ENCODE data around the gene MAPRE3. TPM values are rescaled to one million over a fixed set of nuclear protein-coding genes. Genes with fewer than 3 reads are reported as not detected.

The MAPRE3 gene
- total and polyA plus RNA-seq, 9 of the 15 experiments (the other 6 are each of a cell fraction or from before 2014, with no cell fraction given), result 0.70 to 43.2 (median 12.6) TPM

- Histone ChIP-seq H3K4me1 (replicated peaks in 1 of 2; ENCODE audit: control insufficient read depth in 2 of 2, insufficient read depth in 2 of 2, low read length in 2 of 2) (no peaks in the 10 kb centered on the region), H3K27me3 (ENCODE audit: control insufficient read depth in 2 of 2, insufficient read depth in 2 of 2, low read length in 2 of 2) (no peaks in the 10 kb centered on the region), H3K9me3 (replicated peaks; ENCODE audit: control insufficient read depth, insufficient read depth, low read depth, low read length) (no peaks in the 10 kb centered on the region), H4K20me1 (replicated peaks; ENCODE audit: control insufficient read depth, insufficient read depth, low read length) (no peaks in the 10 kb centered on the region), H3K27ac (ENCODE audit: extremely low read depth, low read depth, low read length) (no peak overlapping the region), H3K4me2 (ENCODE audit: insufficient read depth, low read length) (no peak overlapping the region), H2AFZ (ENCODE audit: low read depth, low read length) (no peak overlapping the region), H3K4me3 (no peak overlapping the region), H3K9ac (ENCODE audit: insufficient read depth in 1 of 2, low read depth in 2 of 2, low read length in 2 of 2) (peak overlapping the region in 1 of 2 experiments; percentile 35; a peak in 1 of 4 replicates), H3K79me2 (ENCODE audit: control insufficient read depth, insufficient read depth, low read length) (no peaks in the 10 kb centered on the region), H3K36me3 (ENCODE audit: control insufficient read depth, insufficient read depth, low read length) (peaks cover 55% of the 10 kb centered on the region; the same call in 2 of the 3 replicates), H3K9me1 (ENCODE audit: control insufficient read depth, insufficient read depth, low read length) (peaks cover 3% of the 10 kb centered on the region)
- FAIRE-seq, result no peak
- peak in 1 of 4 experiments; percentile 24 for DNase-seq (ENCODE audit: extremely low read depth in 1 of 4, low spot score in 3 of 4)
- WGBS (ENCODE audit: insufficient coverage, low coverage, missing lambda C conversion rate), result 74% methylated on average over 7 of the region's 7 CpGs
- intact Hi-C loops (cut with micrococcal nuclease) (no loop called here), in situ Hi-C loops (cut with MboI) (no loop called here)
- BruUV-seq (replicated peaks), result no TSS peak
- ChIA-PET CTCF (ENCODE audit: low intra/inter-chr PET ratio) (no interaction called here), POLR2A (interaction anchor here (0.6 to 7.9 kb wide), 10 partner anchors 9 to 295 kb away, joined by 3 to 54 read pairs (median 4); partner anchors contain the start of gene TMEM214)
- peak; percentile 44 for ATAC-seq
- TF ChIP-seq RNF219 (CRISPR knock-in tag; IDR thresholded peaks at IDR 0.05) (no peak), TRIM28 (IDR thresholded peaks at IDR 0.05) (no peak), SOX6 (IDR thresholded peaks at IDR 0.05) (no peak), ZNF263 (CRISPR knock-in tag; IDR thresholded peaks at IDR 0.05; ENCODE audit: borderline replicate concordance) (no peak), ZNF644 (tag; IDR thresholded peaks at IDR 0.05; ENCODE audit: low read depth) (no peak), NCOA1 (IDR thresholded peaks at IDR 0.05; ENCODE audit: low read depth) (no peak), POLR2AphosphoS2 (IDR thresholded peaks at IDR 0.05; ENCODE audit: low read length) (peak; percentile 70; the same call in 1 of the 2 replicates), PHB (CRISPR knock-in tag; IDR thresholded peaks at IDR 0.05) (no peak), CAMTA2 (CRISPR knock-in tag; conservative IDR thresholded peaks at IDR 0.05) (no peak), ZNF41 (CRISPR knock-in tag; conservative IDR thresholded peaks at IDR 0.05) (no peak), NEUROD1 (IDR thresholded peaks at IDR 0.05; ENCODE audit: borderline replicate concordance, low read depth, low read length, partially characterized antibody) (no peak), HMG20A (CRISPR knock-in tag; conservative IDR thresholded peaks at IDR 0.05) (no peak), NFRKB (IDR thresholded peaks at IDR 0.05; ENCODE audit: low read depth) (no peak), TAF1 (IDR thresholded peaks at IDR 0.05; ENCODE audit: control insufficient read depth, extremely low read depth, insufficient read depth, low read length, severe bottlenecking) (no peak), BCL6 (CRISPR knock-in tag; IDR thresholded peaks at IDR 0.05) (no peak), ZNF354B (CRISPR knock-in tag; IDR thresholded peaks at IDR 0.05) (no peak), BRF1 (IDR thresholded peaks at IDR 0.05; ENCODE audit: borderline replicate concordance, extremely low read depth, insufficient read length) (no peak), CBX1 (IDR thresholded peaks at IDR 0.05; ENCODE audit: low read depth) (no peak), JUN (IDR thresholded peaks at IDR 0.05; ENCODE audit: borderline replicate concordance, low read depth, low read length) (0 out of 2 replicates have a peak, but pooled peaks have one; percentile 19), JUN (CRISPR knock-in tag; IDR thresholded peaks at IDR 0.05; ENCODE audit: borderline replicate concordance) (no peak), ZNF324 (CRISPR knock-in tag; IDR thresholded peaks at IDR 0.05) (no peak), BRD4 (IDR thresholded peaks at IDR 0.05) (no peak), MAFF (IDR thresholded peaks at IDR 0.05; ENCODE audit: low read length) (no peak), ZNF778 (CRISPR knock-in tag; IDR thresholded peaks at IDR 0.05) (no peak), ZSCAN29 (IDR thresholded peaks at IDR 0.05) (no peak), ZNF282 (CRISPR knock-in tag; IDR thresholded peaks at IDR 0.05) (no peak), ZC3H4 (CRISPR knock-in tag; IDR thresholded peaks at IDR 0.05; ENCODE audit: borderline replicate concordance) (no peak)
Observed at GRCh38 chr2:27042985-27043634, 72.7 kb downstream of the MAPRE3 start.

All from K562 (cell line).